GM12878 (cell line): ENCODE data around the gene FRMD8. TPM values are rescaled to one million over a fixed set of nuclear protein-coding genes. Genes with fewer than 3 reads are reported as not detected.

ENCODE experiments used
- GATAD2B ChIP-seq: fragments of 450-650 bp; conservative IDR thresholded peaks from 2 replicates; pipeline ENCODE4 v1.6.1; 2017; ENCODE audit warnings: low read depth, mild to moderate bottlenecking, moderate library complexity
- HCFC1 ChIP-seq: fragments of 150-350 bp; IDR thresholded peaks from 2 replicates; pipeline ENCODE4 v1.6.1; 2014; ENCODE audit warnings: low read length
- HDAC6 ChIP-seq: fragments of 200-600 bp; sonication (generic); IDR thresholded peaks from one replicate; pipeline ENCODE4 v1.8.0; 2017; ENCODE audit warnings: antibody characterized with exemption; ENCODE audit not compliant: unreplicated experiment
- IKZF2 ChIP-seq, 2 experiments: fragments of 450-650 bp; IDR thresholded peaks; 2 replicates each; pipeline ENCODE4 v1.6.1; 2017; ENCODE audit warnings: mild to moderate bottlenecking in 2 of 2, moderate library complexity in 2 of 2
- JUND ChIP-seq: IDR thresholded peaks from 2 replicates; pipeline ENCODE4 v1.6.1; 2012; ENCODE audit warnings: low read depth, mild to moderate bottlenecking, low read length, improper control_type of control experiment, moderate library complexity
- KDM1A ChIP-seq: fragments of 200-600 bp; sonication (generic); IDR thresholded peaks from 2 replicates; pipeline ENCODE4 v1.6.1; 2016; ENCODE audit warnings: borderline replicate concordance
- MYC ChIP-seq: IDR thresholded peaks from 2 replicates; pipeline ENCODE4 v1.6.1; 2011; ENCODE audit warnings: mild to moderate bottlenecking, low read length, moderate library complexity, inconsistent platforms; ENCODE audit not compliant: insufficient read depth, insufficient replicate concordance, insufficient read length, severe bottlenecking
- NFYB ChIP-seq: IDR thresholded peaks from 2 replicates; pipeline ENCODE4 v1.6.1; 2011; ENCODE audit warnings: low read depth, mild to moderate bottlenecking, low read length, improper control_type of control experiment, moderate library complexity; ENCODE audit not compliant: insufficient read depth
- PAX8 ChIP-seq: fragments of 450-650 bp; IDR thresholded peaks from 2 replicates; pipeline ENCODE4 v1.6.1; 2017; ENCODE audit warnings: mild to moderate bottlenecking, moderate library complexity
- POLR2AphosphoS2 ChIP-seq: IDR thresholded peaks from 2 replicates; pipeline ENCODE4 v1.6.1; 2011; ENCODE audit warnings: low read depth, mild to moderate bottlenecking, low read length, improper control_type of control experiment, moderate library complexity
- SIN3A ChIP-seq: IDR thresholded peaks from 2 replicates; pipeline ENCODE4 v1.6.1; 2012; ENCODE audit warnings: low read depth, low read length, improper control_type of control experiment
- SIX5 ChIP-seq: IDR thresholded peaks from 2 replicates; pipeline ENCODE4 v1.6.1; 2011; ENCODE audit warnings: mild to moderate bottlenecking, low read depth, low read length, moderate library complexity; ENCODE audit not compliant: severe bottlenecking
- SMAD5 ChIP-seq: IDR thresholded peaks from 2 replicates; pipeline ENCODE4 v1.6.1; 2016; ENCODE audit warnings: antibody characterized with exemption, low read depth
- SPI1 ChIP-seq: IDR thresholded peaks from 2 replicates; pipeline ENCODE4 v1.6.1; 2011; ENCODE audit warnings: low read depth, mild to moderate bottlenecking, low read length, moderate library complexity, borderline replicate concordance; ENCODE audit not compliant: insufficient read depth
- SREBF2 ChIP-seq: IDR thresholded peaks from 2 replicates; pipeline ENCODE4 v1.6.1; 2012; ENCODE audit warnings: mild to moderate bottlenecking, low read length
- TARDBP ChIP-seq: IDR thresholded peaks from 2 replicates; pipeline ENCODE4 v1.6.1; 2016; ENCODE audit warnings: borderline replicate concordance
- TCF12 ChIP-seq: IDR thresholded peaks from 2 replicates; pipeline ENCODE4 v1.6.1; 2011; ENCODE audit warnings: low read depth, mild to moderate bottlenecking, low read length
- ZNF24 ChIP-seq: fragments of 450-650 bp; IDR thresholded peaks from 2 replicates; pipeline ENCODE4 v1.6.1; 2017; ENCODE audit warnings: antibody characterized with exemption, mild to moderate bottlenecking
- ZNF622 ChIP-seq: fragments of 450-650 bp; IDR thresholded peaks from 2 replicates; pipeline ENCODE4 v1.6.1; 2017; ENCODE audit warnings: mild to moderate bottlenecking, inconsistent platforms
- polyA plus RNA-seq, 11 experiments: library from polyadenylated mRNA; depleted of rRNA in 4 of 11; unstranded in 6 of 11; stranded (reverse) in 5 of 11; fragments of >200 nt; fragmentation: Nextera tagmentation in 4 of 11; fragmentation: Illumina TruSeq in 1 of 11; extraction: Ambion mirVana in 4 of 11; extraction: Trizol in 1 of 11; gene quantifications; 1 replicate in 1 of 11; 2 replicates in 10 of 11; pipeline versions ENCODE4 v1.2.1 to v1.2.3, GENCODE V29; 2011 to 2016; ENCODE audit warnings: inconsistent platforms in 2 of 11, missing spikeins in 2 of 11, low read depth in 1 of 11
- total RNA-seq, 4 experiments: library from RNA; depleted of rRNA in 3 of 4; stranded (reverse); fragments of >200 nt in 3 of 4; fragmentation: Illumina TruSeq in 1 of 4; extraction: Trizol in 1 of 4; gene quantifications; 2 replicates each; pipeline versions ENCODE4 v1.2.1 to v1.2.3, GENCODE V29; 2013 to 2021
- TF ChIP-seq, protein P1 (sequence below): IDR thresholded peaks from 2 replicates; pipeline ENCODE4 v1.6.1; 2011; ENCODE audit warnings: mild to moderate bottlenecking, low read depth, low read length, moderate library complexity; ENCODE audit not compliant: insufficient replicate concordance
- TF ChIP-seq, protein P2 (sequence below): fragments of 150-350 bp; IDR thresholded peaks from 2 replicates; pipeline ENCODE4 v1.6.1; 2014; ENCODE audit warnings: mild to moderate bottlenecking, low read depth, low read length
- TF ChIP-seq, protein P3 (sequence below): IDR thresholded peaks from 2 replicates; pipeline ENCODE4 v1.6.1; 2012; ENCODE audit warnings: low read depth, low read length, improper control_type of control experiment
- TF ChIP-seq, protein P4 (sequence below): fragments of 450-650 bp; IDR thresholded peaks from 2 replicates; pipeline ENCODE4 v1.6.1; 2014; ENCODE audit warnings: mild to moderate bottlenecking

FRMD8 gene
- total and polyA plus RNA-seq, 10 of the 15 experiments (the other 5 are each of a cell fraction or from before 2014, with no cell fraction given) = 8.3 to 69.4 (median 28.0) TPM

DNA sequence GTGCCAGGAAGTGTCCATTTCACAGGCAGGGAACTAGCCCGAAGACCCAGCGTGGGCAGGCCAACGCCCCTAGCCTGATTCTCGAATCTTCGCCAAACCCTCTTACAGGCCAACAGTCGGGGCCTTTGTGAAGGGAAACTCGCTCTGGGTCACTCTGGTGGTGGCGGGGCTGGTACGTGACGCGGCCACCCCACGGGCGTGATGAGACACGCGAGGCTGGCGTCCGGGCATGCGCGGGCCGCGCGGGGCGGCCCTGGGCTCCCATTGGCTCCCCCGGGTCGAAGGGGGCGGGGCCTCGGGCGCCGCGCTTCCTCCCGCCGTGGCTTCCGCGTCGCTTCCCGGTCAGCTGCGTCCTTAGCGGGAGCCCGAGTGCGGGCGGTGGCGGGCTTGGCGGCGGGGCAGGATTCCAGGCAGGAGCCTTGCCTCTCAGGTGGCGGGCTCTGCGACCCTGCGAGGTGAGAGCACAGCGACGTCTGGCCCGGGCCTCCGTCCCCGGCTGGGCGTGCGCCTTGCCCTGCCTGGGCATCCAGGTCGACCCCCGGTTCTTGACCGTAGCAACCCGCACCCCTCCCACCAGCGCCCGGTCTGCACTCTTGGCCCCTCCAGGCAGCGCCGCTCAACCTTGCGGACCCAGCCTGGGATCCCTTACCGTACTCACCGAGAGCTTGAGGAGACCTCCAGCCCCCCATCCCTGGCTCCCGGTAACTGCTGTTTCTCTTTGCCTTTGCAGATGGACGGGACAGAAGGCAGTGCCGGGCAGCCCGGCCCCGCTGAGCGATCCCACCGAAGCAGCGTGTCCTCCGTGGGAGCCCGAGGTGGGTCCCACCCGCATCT, at the start of gene FRMD8 (continued):
- TF ChIP-seq, protein P1, sequence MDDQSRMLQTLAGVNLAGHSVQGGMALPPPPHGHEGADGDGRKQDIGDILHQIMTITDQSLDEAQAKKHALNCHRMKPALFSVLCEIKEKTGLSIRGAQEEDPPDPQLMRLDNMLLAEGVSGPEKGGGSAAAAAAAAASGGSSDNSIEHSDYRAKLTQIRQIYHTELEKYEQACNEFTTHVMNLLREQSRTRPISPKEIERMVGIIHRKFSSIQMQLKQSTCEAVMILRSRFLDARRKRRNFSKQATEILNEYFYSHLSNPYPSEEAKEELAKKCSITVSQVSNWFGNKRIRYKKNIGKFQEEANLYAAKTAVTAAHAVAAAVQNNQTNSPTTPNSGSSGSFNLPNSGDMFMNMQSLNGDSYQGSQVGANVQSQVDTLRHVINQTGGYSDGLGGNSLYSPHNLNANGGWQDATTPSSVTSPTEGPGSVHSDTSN = no peak
- TF ChIP-seq, protein P2, sequence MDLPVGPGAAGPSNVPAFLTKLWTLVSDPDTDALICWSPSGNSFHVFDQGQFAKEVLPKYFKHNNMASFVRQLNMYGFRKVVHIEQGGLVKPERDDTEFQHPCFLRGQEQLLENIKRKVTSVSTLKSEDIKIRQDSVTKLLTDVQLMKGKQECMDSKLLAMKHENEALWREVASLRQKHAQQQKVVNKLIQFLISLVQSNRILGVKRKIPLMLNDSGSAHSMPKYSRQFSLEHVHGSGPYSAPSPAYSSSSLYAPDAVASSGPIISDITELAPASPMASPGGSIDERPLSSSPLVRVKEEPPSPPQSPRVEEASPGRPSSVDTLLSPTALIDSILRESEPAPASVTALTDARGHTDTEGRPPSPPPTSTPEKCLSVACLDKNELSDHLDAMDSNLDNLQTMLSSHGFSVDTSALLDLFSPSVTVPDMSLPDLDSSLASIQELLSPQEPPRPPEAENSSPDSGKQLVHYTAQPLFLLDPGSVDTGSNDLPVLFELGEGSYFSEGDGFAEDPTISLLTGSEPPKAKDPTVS = no peak
- TF ChIP-seq GATAD2B (peak; percentile 100), SIN3A (peak; percentile 84; the same call in 1 of the 2 replicates), SMAD5 (peak; percentile 67; the same call in 1 of the 2 replicates), HDAC6 (no peak), NFYB (peak; percentile 92), POLR2AphosphoS2 (0 out of 2 replicates have a peak, but pooled peaks have one; percentile 66), IKZF2 (IDR thresholded peaks at IDR 0.05) (peak in 1 of 2 experiments; percentile 47; a peak in 1 of 4 replicates), SIX5 (no peak), KDM1A (no peak), JUND (no peak), SPI1 (peak; percentile 48), MYC (peak; percentile 44), ZNF622 (no peak), TCF12 (0 out of 2 replicates have a peak, but pooled peaks have one; percentile 6), PAX8 (no peak), SREBF2 (no peak), ZNF24 (0 out of 2 replicates have a peak, but pooled peaks have one; percentile 5), TARDBP (no peak), HCFC1 (no peak)
- TF ChIP-seq, protein P3, sequence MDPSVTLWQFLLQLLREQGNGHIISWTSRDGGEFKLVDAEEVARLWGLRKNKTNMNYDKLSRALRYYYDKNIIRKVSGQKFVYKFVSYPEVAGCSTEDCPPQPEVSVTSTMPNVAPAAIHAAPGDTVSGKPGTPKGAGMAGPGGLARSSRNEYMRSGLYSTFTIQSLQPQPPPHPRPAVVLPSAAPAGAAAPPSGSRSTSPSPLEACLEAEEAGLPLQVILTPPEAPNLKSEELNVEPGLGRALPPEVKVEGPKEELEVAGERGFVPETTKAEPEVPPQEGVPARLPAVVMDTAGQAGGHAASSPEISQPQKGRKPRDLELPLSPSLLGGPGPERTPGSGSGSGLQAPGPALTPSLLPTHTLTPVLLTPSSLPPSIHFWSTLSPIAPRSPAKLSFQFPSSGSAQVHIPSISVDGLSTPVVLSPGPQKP = no peak
- TF ChIP-seq, protein P4, sequence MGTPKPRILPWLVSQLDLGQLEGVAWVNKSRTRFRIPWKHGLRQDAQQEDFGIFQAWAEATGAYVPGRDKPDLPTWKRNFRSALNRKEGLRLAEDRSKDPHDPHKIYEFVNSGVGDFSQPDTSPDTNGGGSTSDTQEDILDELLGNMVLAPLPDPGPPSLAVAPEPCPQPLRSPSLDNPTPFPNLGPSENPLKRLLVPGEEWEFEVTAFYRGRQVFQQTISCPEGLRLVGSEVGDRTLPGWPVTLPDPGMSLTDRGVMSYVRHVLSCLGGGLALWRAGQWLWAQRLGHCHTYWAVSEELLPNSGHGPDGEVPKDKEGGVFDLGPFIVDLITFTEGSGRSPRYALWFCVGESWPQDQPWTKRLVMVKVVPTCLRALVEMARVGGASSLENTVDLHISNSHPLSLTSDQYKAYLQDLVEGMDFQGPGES = 0 out of 2 replicates have a peak, but pooled peaks have one; percentile 28
